Cardiac septum (tissue), 1 donor: ENCODE measurements around the gene TRDMT1. TPM values are rescaled to one million over a fixed set of nuclear protein-coding genes. Genes with fewer than 3 reads are reported as not detected.

Experiments used
- DNase-seq: peaks from one replicate; pipeline ENCODE4 v3.0.0-alpha.2; 2020; ENCODE audit warnings: low spot score
- intact Hi-C: fragments of 100-400 bp; cut with DNase I; formaldehyde crosslinking; loops from one replicate; pipeline ENCODE4 v1.14.0; 2022
- total RNA-seq: library from RNA; stranded (reverse); fragmentation: NEBNext Ultra II Directional; extraction: Animal tissue kit (Norgen Biotek cat#: 25700); gene quantifications from one replicate; pipeline ENCODE4 v1.2.1, GENCODE V29; 2021
- donor health status: DM: no; HTN: no; CAD: no.

The TRDMT1 gene
- total RNA-seq, 1 donor from 2014 or later: 4.2 TPM

- intact Hi-C loops: no loop called here
- DNase-seq: no peak
Observed at GRCh38 chr10:17188644-17189172, 12.8 kb downstream of the TRDMT1 start.

DNA sequence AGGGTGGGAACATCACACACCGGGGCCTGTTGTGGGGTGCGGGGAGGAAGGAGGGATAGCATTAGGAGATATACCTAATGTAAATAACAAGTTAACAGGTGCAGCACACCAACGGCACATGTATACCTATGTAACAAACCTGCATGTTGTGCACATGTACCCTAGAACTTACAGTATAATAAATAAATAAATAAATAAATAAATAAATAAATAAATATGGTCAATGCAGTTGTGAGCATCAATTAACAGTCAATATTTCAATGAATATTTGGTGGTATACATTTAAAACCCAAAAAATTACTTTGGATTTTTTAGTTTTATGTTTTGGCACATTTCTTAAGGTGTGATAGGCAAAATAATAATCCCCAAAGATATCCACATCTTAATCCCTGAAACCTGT lies 15.6 kb downstream of the TRDMT1 start:
- intact Hi-C loops: no loop called here
- DNase-seq: no peak

DNA sequence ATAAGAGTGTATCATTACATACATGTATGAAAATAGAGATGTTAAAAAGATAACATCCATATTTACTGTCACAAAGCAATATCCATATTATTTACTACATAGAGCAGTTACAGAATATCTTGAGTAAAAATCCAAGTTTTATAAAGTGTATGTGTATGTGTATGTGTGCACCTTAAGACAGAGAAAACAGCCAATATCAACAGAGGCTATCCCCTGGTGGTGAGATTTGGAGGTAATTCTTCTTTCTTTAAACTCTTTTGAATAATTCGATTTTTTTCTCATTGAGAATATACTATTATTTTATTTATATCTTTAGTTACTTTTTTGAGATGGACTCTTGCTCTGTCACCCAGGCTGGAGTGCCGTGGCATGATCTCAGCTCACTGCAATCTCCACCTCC lies 18.4 kb downstream of the TRDMT1 start:
- intact Hi-C loops: no loop called here
- no peak for DNase-seq

- intact Hi-C loops: no loop called here
- no peak for DNase-seq
Observed at GRCh38 chr10:17181751-17182150, 19.7 kb downstream of the TRDMT1 start.

- no peak for DNase-seq
- intact Hi-C loops: no loop called here
Observed at GRCh38 chr10:17181110-17181509, 20.4 kb downstream of the TRDMT1 start.

DNA sequence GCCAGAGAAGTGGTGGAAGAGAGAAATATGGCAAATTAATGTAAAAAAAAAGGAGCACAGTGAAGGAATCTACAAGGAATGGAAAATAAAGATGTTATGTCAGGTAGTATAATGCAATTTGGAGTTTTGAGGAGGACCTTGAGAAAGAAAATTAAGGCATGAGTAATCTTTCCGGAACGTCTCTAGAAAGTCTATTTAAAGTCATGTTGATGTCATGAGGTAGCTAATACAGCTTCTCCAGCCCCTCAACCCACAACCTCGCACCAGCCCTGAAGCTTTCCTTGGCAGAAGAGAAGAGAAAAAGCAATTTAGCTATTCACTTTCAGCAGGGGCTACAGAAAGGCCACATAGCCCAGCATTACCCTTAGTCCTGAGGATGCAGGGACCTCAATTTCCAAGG lies 22.5 kb downstream of the TRDMT1 start:
- DNase-seq: no peak
- intact Hi-C loops: no loop called here

DNA sequence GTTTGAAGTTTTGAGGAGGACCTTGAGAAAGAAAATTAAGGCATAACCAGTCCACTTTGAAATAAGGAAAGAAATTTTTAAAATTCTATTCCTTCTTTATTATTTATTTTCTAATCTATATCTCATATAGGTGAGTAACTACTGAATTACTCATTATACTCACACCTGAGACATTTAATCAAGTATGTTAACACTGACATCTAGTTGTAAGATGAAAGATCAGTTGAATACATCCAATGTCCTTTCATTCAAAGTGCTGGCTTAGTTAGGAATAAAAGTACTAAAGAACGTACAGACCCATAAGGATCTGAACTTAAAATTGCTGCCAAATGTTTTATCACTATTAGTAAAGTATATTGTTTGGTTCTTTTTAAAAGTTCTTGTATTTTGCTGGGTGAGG lies 23.5 kb downstream of the TRDMT1 start:
- intact Hi-C loops: no loop called here
- no peak for DNase-seq

DNA sequence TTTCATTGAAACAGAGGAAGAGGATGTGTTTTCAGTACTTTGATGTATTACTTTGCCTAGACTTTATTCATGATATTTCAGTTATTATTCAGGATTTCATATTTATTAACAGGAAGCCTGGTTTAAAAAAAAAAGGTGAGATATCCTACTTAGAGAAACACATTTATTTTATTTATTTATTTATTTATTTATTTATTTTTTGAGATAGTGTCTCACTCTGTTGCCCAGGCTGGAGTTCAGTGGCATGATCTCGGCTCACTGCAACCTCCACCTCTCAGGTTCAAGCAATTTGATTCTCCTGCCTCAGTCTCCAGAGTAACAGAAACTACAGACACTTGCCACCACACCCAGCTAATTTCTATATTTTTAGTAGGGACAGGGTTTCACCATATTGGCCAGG lies 24.5 kb downstream of the TRDMT1 start:
- intact Hi-C loops: no loop called here

GRCh38 chr10:17176091-17176490 lies 25.4 kb downstream of the TRDMT1 start:
- no peak for DNase-seq
- intact Hi-C loops: no loop called here

More for the DNA sequence above, 24.5 kb downstream of the TRDMT1 start:
- no peak for DNase-seq

DNA sequence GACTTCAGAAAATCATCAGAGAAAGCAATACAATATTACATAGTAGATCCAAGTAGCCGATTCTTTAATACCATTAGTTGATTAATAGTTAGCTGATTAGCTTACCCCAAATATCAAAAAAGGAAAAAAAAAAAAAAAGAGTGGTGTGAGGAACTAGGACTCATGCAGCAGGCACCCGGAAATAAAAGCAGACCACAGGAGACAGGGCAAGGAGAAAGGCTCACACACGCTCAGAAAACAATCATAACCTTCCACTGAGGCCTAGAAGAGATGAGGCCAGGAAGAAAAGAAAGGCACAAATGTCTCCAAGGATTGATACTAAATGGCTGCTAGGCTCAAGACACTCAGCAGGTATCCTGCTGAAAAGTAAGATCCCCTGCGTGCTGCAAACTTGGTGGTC lies 25.9 kb downstream of the TRDMT1 start:
- no peak for DNase-seq
- intact Hi-C loops: no loop called here

- intact Hi-C loops: no loop called here
- no peak for DNase-seq
Observed at GRCh38 chr10:17174626-17175025, 26.8 kb downstream of the TRDMT1 start.

DNA sequence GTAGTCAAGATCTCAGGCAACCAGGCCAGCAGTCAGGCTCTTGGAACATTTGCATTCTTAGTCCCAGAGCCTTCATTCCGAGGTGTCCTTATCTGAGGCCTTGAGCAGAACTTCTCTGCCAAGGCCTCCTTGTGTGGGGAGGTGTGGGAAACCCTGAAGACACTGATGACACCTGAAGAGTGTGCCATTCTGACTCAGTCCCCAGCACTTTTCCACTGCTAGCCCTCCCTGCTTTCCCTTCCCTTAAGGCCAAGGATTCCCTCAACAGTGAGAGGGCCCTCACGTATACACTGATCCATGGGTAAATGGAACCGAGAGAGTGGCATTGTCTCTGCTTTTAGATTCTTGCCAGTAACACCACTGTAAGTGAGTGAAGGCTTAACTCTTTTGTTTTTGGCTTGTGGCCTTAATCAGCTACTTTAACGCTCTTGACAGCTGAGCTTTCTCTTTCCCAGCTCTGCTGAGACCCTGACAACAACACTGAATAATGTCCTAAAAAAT lies 30.3 kb downstream of the TRDMT1 start:
- no peak for DNase-seq
- intact Hi-C loops: no loop called here

GRCh38 chr10:17169803-17170202 lies 31.7 kb downstream of the TRDMT1 start:
- no peak for DNase-seq
- intact Hi-C loops: no loop called here

GRCh38 chr10:17166699-17167098 lies 34.8 kb downstream of the TRDMT1 start:
- DNase-seq: no peak
- intact Hi-C loops: no loop called here

GRCh38 chr10:17162828-17163227 lies 38.6 kb downstream of the TRDMT1 start:
- intact Hi-C loops: no loop called here
- no peak for DNase-seq

DNA sequence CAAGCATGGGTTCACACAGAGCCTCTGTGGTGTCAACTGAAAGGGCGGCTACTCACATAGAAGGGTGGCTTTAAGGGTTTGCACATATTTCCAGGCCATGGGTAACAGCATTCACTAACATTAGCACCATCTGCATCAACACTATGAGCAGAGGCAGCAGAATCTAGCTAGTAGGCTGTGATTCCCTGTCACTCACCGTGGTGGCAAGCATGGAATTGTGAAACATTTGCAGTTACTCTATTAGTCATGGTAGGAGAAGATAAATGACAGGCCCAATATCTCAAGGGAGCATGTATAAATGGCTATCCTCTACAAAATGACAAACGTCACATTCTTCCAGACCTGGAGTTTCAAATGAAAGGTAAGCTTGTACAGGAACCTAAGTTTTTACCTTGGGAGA lies 39.7 kb downstream of the TRDMT1 start:
- intact Hi-C loops: no loop called here
- DNase-seq: no peak

DNA sequence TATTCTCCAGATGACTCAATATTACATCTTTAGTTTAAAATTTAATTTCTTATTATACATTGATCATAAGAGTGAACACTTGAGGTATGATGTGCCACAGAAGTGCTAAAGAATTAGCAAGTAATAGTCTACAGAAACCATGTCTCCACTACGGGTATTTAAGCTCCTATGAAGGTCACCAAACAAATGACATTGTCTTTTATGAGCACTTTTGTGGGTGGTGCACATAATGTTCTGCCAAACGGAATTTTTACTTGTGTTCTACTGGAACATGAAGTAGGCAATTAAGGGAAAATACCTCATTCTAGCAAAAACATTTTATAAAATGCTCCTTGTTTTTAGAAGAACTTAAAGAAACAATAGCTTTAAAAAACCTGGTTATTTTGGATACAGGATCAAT lies 44.4 kb downstream of the TRDMT1 start:
- no peak for DNase-seq
- intact Hi-C loops: no loop called here

GRCh38 chr10:17155826-17156225 lies 45.6 kb downstream of the TRDMT1 start:
- intact Hi-C loops: no loop called here
- DNase-seq: no peak

- DNase-seq: no peak
Observed at GRCh38 chr10:17154116-17154515, 47.4 kb downstream of the TRDMT1 start.

GRCh38 chr10:17153321-17153720 lies 48.2 kb downstream of the TRDMT1 start:
- DNase-seq: no peak
- intact Hi-C loops: no loop called here

More at GRCh38 chr10:17154116-17154515, 47.4 kb downstream of the TRDMT1 start:
- intact Hi-C loops: no loop called here

DNA sequence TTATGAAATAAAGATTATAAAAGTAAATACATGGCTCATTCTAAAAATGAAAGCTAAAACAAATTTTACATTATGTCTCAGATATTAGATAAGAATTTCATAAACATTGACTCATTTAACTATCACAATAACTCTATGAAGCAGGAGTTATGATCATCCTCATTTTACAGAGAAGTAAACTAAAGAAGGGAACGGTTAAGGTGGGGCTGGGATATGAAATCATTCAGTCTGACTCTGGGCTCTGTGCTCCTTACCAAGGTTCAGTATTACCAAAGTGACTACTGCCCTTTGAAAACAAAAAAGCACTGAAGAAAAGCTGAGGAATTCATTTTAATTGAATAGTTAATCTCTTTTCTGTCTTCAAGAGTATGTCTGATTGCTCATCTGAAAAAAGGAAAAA lies 49.8 kb downstream of the TRDMT1 start:
- intact Hi-C loops: no loop called here
- DNase-seq: no peak

DNA sequence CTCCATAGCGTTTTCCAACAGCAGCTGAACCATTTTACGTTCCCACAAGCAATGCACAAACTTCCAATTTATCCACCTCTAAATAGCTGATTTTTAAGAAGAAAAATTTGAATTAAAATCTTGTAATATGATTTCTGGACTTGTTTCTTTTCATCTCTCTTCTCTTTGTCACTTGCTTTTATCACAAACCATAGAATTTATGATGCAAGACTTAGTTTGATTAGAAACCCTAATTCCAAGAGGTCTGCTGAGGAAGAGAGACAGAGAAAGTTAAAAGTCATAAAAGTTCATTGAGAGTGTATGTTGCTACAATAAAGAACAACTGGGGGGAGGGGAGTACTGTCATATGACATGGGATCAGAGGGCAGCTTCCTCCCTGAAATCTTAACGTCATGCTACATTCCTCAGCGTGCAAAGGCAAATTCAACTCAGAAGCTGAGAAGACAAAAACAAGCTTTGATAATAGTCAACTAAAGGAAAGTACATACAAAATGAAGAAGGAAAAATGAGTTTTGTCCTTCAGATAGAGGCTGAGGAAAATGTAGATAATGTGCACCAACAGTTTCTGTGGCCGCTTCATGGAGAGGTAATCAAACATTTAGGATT lies 53.5 kb downstream of the TRDMT1 start:
- DNase-seq: no peak
- intact Hi-C loops: no loop called here
